ENCODE measurements around the gene MYCN.

The MYCN gene

GRCh38 chr2:15932394-15933183 lies 7.8 kb upstream of the MYCN start:
- no peak for DNase-seq

GRCh38 chr2:15933184-15933845 lies 7.0 kb upstream of the MYCN start:
- DNase-seq, result no peak

GRCh38 chr2:15934291-15934945 lies 5.9 kb upstream of the MYCN start:
- no peak for DNase-seq

- DNase-seq, result no peak
These were observed 5.2 kb upstream of the MYCN start for GRCh38 chr2:15935189-15935588.

GRCh38 chr2:15935675-15936074 lies 4.7 kb upstream of the MYCN start:
- DNase-seq, result no peak

- no peak for DNase-seq
These were observed 3.9 kb upstream of the MYCN start for GRCh38 chr2:15936277-15937104.

- DNase-seq, result no peak
These were observed 3.1 kb upstream of the MYCN start for GRCh38 chr2:15937105-15937881.

GRCh38 chr2:15937882-15938802 lies 2.2 kb upstream of the MYCN start:
- no peak for DNase-seq

- no peak for DNase-seq
These were observed 1.4 kb upstream of the MYCN start for GRCh38 chr2:15938803-15939555.

GRCh38 chr2:15939556-15939853 lies 845 bp upstream of the MYCN start:
- DNase-seq, result no peak

- DNase-seq, result no peak
These were observed 521 bp downstream of the MYCN start for GRCh38 chr2:15940661-15941480.

- peak; percentile 84 for DNase-seq
These were observed 1.1 kb downstream of the MYCN start for GRCh38 chr2:15941481-15941850.

- peak; percentile 52 for DNase-seq
These were observed 1.7 kb downstream of the MYCN start for GRCh38 chr2:15941871-15942710.

- DNase-seq, result peak; percentile 20
These were observed 2.5 kb downstream of the MYCN start for GRCh38 chr2:15942711-15943345.

GRCh38 chr2:15943378-15944280 lies 3.3 kb downstream of the MYCN start:
- DNase-seq, result peak; percentile 84

GRCh38 chr2:15944325-15945017 lies 4.1 kb downstream of the MYCN start:
- no peak for DNase-seq

Data from RPMI8226 (cell line).